K562 (cell line): ENCODE data around the gene JPT1. TPM values are rescaled to one million over a fixed set of nuclear protein-coding genes. Genes with fewer than 3 reads are reported as not detected.

ENCODE experiments used
- CCAR2 ChIP-seq: fragments of 200-400 bp; formaldehyde crosslinking; IDR thresholded peaks from 2 replicates; pipeline ENCODE4 v1.6.1; 2017; ENCODE audit warnings: mild to moderate bottlenecking, low read depth, low read length
- CCNT2 ChIP-seq: IDR thresholded peaks from 2 replicates; pipeline ENCODE4 v1.6.1; 2011; ENCODE audit warnings: borderline replicate concordance, low read depth, mild to moderate bottlenecking, moderate library complexity, mixed read lengths, low read length; ENCODE audit not compliant: insufficient read length; ENCODE audit errors: extremely low read depth
- CREM ChIP-seq: IDR thresholded peaks from 2 replicates; pipeline ENCODE4 v1.6.1; 2014; ENCODE audit warnings: antibody characterized with exemption, low read depth
- HDAC1 ChIP-seq, 2 experiments: fragments of 450-650 bp; IDR thresholded peaks; 2 replicates each; pipeline ENCODE4 v1.6.1; 2016 to 2017; ENCODE audit warnings: inconsistent platforms in 1 of 2, mild to moderate bottlenecking in 1 of 2, moderate library complexity in 1 of 2
- SMARCE1 ChIP-seq: fragments of 450-650 bp; IDR thresholded peaks from 2 replicates; pipeline ENCODE4 v1.7.1; 2016; ENCODE audit warnings: mild to moderate bottlenecking
- SRSF3 ChIP-seq: fragments of 200-400 bp; formaldehyde crosslinking; IDR thresholded peaks from 2 replicates; pipeline ENCODE4 v1.6.1; 2016; ENCODE audit warnings: mild to moderate bottlenecking, low read length, moderate library complexity; ENCODE audit not compliant: insufficient read depth
- TCF7L2 ChIP-seq: fragments of 150-350 bp; IDR thresholded peaks from 2 replicates; pipeline ENCODE4 v1.6.1; 2016; ENCODE audit warnings: low read depth, mild to moderate bottlenecking, low read length, moderate library complexity
- ZKSCAN1 ChIP-seq: fragments of 150-350 bp; IDR thresholded peaks from 2 replicates; pipeline ENCODE4 v1.6.1; 2016; ENCODE audit warnings: low read depth, low read length
- ZNF431 ChIP-seq: sonication (generic); formaldehyde crosslinking; IDR thresholded peaks from 2 replicates; pipeline ENCODE4 v1.8.0; 2022; ENCODE audit warnings: mild to moderate bottlenecking, missing genetic modification reagents
- ZNF766 ChIP-seq: fragments of 200-800 bp; sonication (Bioruptor generic); conservative IDR thresholded peaks from 2 replicates; pipeline ENCODE4 v1.6.1; 2016; ENCODE audit warnings: missing genetic modification characterization, missing compliant biosample characterization
- polyA plus RNA-seq, 8 experiments: library from polyadenylated mRNA; depleted of rRNA in 4 of 8; stranded (reverse) in 5 of 8; unstranded in 3 of 8; fragments of >200 nt; fragmentation: Nextera tagmentation in 2 of 8; fragmentation: Illumina TruSeq in 1 of 8; extraction: Ambion mirVana in 2 of 8; extraction: Trizol in 1 of 8; gene quantifications; 2 replicates each; pipeline versions ENCODE4 v1.2.1 to v1.2.3, GENCODE V29; 2011 to 2014; ENCODE audit warnings: inconsistent platforms in 1 of 8, missing spikeins in 1 of 8
- total RNA-seq, 7 experiments: library from RNA; depleted of rRNA in 6 of 7; stranded (reverse); fragments of >200 nt in 6 of 7; fragmentation: Illumina TruSeq in 2 of 7; extraction: Trizol in 2 of 7; gene quantifications; 2 replicates each; pipeline versions ENCODE4 v1.2.1 to v1.2.3, GENCODE V29; 2011 to 2021; ENCODE audit warnings: low replicate concordance in 1 of 7
- TF ChIP-seq, protein P1 (sequence below): fragments of 150-350 bp; IDR thresholded peaks from 2 replicates; pipeline ENCODE4 v1.6.1; 2014; ENCODE audit warnings: low read depth, mild to moderate bottlenecking, low read length, borderline replicate concordance
- TF ChIP-seq, protein P2 (sequence below), 2 experiments: IDR thresholded peaks in 1 of 2; conservative IDR thresholded peaks in 1 of 2; 2 replicates each; pipeline ENCODE4 v1.6.1; 2016; ENCODE audit warnings: low read depth in 2 of 2, mild to moderate bottlenecking in 1 of 2, missing compliant biosample characterization in 1 of 2, missing genetic modification characterization in 1 of 2, moderate library complexity in 1 of 2
- TF ChIP-seq, protein P3 (sequence below), 3 experiments: IDR thresholded peaks in 2 of 3; conservative IDR thresholded peaks in 1 of 3; 2 replicates each; pipeline ENCODE4 v1.5.1; 2011 to 2012; ENCODE audit warnings: low read length in 3 of 3, mild to moderate bottlenecking in 3 of 3, control low read depth in 2 of 3, improper control_type of control experiment in 1 of 3, inconsistent platforms in 1 of 3, low read depth in 1 of 3, mixed read lengths in 1 of 3, moderate library complexity in 1 of 3; ENCODE audit not compliant: insufficient read depth in 2 of 3

Gene JPT1
- total and polyA plus RNA-seq, 9 of the 15 experiments (the other 6 are each of a cell fraction or from before 2014, with no cell fraction given): 56.7 to 292 (median 144) TPM

DNA sequence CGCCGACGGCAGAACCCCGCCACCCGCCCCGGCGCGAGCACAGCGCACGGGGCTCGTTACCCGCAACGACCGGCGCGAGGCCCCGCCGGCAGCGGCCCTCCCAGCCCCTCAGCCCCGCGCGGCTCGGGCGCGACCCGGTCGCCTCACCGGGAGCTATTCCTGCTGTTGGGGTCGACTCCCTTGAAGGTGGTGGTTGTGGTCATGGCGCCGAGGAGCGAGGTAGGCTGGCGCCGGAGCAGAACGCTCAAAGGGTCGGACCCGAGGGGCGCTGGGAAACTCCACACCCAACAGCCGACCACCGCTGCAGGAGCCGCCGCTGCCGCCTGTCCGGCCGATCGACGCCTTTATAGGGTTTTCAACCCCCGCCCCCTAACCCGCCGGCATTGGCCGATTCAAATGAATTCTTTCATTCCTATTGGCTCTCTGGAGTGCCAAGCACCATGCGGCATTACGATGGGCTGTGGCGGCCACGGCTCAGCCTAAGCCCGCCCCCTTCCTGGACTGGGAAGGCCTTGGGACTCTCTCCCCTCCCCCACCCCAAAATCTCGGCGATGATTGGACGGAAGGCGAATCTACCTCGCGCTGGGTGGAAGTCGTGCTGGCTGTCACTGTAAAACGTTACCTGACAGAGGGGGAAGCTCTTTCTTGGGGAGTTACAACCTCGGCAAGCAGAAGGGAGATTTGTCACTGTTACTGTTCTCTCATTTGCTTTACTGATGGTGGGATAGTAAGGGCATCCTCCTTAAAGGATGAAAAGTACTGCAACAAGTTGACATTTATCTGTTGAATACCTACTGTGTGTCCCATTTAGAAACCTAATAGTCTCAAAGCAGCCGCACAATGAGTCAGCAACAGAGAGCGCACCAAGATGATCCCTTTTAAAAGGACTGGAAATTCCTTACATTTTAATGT lies at the start of gene JPT1 (continued):
- TF ChIP-seq, protein P1, sequence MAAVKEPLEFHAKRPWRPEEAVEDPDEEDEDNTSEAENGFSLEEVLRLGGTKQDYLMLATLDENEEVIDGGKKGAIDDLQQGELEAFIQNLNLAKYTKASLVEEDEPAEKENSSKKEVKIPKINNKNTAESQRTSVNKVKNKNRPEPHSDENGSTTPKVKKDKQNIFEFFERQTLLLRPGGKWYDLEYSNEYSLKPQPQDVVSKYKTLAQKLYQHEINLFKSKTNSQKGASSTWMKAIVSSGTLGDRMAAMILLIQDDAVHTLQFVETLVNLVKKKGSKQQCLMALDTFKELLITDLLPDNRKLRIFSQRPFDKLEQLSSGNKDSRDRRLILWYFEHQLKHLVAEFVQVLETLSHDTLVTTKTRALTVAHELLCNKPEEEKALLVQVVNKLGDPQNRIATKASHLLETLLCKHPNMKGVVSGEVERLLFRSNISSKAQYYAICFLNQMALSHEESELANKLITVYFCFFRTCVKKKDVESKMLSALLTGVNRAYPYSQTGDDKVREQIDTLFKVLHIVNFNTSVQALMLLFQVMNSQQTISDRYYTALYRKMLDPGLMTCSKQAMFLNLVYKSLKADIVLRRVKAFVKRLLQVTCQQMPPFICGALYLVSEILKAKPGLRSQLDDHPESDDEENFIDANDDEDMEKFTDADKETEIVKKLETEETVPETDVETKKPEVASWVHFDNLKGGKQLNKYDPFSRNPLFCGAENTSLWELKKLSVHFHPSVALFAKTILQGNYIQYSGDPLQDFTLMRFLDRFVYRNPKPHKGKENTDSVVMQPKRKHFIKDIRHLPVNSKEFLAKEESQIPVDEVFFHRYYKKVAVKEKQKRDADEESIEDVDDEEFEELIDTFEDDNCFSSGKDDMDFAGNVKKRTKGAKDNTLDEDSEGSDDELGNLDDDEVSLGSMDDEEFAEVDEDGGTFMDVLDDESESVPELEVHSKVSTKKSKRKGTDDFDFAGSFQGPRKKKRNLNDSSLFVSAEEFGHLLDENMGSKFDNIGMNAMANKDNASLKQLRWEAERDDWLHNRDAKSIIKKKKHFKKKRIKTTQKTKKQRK: peak; percentile 86
- TF ChIP-seq SMARCE1 (peak; percentile 55), CREM (peak; percentile 74), HDAC1 (IDR thresholded peaks at IDR 0.05) (peak in 1 of 2 experiments; percentile 65; a peak in 2 of 4 replicates), ZKSCAN1 (peak; percentile 99), SRSF3 (no peak), CCAR2 (no peak), TCF7L2 (peak; percentile 40; the same call in 1 of the 2 replicates), CCNT2 (peak; percentile 48), ZNF431 (CRISPR knock-in tag) (0 out of 2 replicates have a peak, but pooled peaks have one; percentile 37), ZNF766 (no peak)
- TF ChIP-seq, protein P2, sequence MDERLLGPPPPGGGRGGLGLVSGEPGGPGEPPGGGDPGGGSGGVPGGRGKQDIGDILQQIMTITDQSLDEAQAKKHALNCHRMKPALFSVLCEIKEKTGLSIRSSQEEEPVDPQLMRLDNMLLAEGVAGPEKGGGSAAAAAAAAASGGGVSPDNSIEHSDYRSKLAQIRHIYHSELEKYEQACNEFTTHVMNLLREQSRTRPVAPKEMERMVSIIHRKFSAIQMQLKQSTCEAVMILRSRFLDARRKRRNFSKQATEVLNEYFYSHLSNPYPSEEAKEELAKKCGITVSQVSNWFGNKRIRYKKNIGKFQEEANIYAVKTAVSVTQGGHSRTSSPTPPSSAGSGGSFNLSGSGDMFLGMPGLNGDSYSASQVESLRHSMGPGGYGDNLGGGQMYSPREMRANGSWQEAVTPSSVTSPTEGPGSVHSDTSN (CRISPR knock-in tag; IDR thresholded peaks at IDR 0.05; ENCODE audit: low read depth): peak; percentile 80
- TF ChIP-seq, protein P2 (tag; conservative IDR thresholded peaks at IDR 0.05; ENCODE audit: low read depth): peak; percentile 99
- TF ChIP-seq, protein P3, sequence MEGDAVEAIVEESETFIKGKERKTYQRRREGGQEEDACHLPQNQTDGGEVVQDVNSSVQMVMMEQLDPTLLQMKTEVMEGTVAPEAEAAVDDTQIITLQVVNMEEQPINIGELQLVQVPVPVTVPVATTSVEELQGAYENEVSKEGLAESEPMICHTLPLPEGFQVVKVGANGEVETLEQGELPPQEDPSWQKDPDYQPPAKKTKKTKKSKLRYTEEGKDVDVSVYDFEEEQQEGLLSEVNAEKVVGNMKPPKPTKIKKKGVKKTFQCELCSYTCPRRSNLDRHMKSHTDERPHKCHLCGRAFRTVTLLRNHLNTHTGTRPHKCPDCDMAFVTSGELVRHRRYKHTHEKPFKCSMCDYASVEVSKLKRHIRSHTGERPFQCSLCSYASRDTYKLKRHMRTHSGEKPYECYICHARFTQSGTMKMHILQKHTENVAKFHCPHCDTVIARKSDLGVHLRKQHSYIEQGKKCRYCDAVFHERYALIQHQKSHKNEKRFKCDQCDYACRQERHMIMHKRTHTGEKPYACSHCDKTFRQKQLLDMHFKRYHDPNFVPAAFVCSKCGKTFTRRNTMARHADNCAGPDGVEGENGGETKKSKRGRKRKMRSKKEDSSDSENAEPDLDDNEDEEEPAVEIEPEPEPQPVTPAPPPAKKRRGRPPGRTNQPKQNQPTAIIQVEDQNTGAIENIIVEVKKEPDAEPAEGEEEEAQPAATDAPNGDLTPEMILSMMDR (IDR thresholded peaks at IDR 0.05 in 2 of 3, conservative IDR thresholded peaks at IDR 0.05 in 1 of 3; ENCODE audit: insufficient read depth in 2 of 3, low read depth in 1 of 3, low read length in 3 of 3): no peak
